Activated naive CD8-positive, alpha-beta T cell treated with anti-CD3 and anti-CD28 coated beads, Interleukin-2, amount 50 U/mL, for 16 hours (primary cell): ENCODE measurements around the gene FLRT2.

ENCODE experiments used
- DNase-seq: peaks from one replicate; pipeline ENCODE4 v3.0.0-alpha.2; 2020; ENCODE audit warnings: low read depth, low spot score

Gene FLRT2

DNA sequence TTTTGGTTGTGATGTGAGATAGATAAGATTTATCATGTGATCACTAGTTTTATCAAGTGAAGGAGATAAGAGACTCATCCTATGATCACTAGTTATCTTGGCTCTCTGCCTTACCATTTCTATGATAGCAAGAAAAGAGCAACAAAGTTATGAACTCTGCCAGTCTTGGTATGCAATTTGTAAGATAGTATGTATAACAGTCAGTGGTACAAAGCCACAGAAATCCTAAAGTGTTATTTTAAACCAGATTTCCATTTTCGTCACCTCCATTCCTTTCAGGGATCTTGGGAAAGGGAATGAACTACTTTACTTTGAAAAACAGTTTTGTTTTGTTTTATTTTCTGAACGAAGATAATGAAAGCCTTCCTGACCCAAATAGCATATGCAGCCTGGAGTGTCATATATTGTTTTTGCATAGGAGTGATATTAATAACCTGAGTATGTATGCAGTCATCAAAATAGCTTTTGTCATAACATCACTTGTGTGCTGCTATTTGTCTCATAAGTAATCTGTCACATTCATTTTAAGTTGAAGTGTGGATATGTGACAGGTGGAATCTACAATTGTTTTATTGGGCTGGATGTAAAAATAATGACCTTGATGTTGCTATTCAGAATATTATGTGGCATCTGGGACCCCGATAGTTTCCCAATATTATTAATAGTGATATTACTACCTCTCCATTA, 35.0 kb downstream of the FLRT2 start:
- DNase-seq: no peak

DNA sequence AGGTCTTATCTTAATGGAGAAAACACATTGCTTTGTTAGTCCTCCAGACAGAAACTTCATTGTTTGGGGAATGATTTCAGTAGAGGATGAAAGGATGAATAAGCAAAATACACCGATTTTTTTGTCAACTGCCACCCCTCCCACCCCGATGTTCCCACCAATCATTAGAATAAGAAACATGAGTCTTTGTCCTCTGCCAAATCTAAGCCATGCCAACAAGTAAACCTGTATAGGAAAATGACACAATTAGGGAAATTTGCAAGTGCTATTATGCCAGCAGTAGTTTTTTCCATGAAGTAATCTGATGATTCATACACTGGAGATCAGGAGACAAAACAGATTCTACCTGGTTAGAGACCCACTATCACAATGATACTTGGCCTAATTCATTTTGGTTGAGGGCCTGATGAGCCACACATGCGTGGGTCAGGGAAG, 35.9 kb downstream of the FLRT2 start:
- DNase-seq: no peak

DNA sequence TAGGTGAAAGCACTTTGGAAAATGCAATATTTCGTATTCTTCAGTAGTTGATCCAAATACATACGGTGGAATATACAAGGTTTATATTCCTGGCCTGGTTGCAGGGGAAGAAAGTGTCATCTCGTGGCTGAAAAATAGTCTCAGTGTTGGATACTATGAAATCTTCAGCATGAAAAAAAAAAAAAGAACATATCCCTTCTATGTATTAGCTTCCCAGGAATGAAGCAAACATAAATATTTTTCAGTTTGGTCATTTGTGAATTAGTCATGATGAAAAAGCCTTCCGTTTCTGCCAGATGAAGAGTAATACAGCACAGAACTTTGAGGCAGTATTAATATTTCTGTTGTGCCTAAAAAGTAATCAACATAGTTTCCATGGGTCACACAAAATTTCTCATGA, 36.7 kb downstream of the FLRT2 start:
- DNase-seq: no peak

DNA sequence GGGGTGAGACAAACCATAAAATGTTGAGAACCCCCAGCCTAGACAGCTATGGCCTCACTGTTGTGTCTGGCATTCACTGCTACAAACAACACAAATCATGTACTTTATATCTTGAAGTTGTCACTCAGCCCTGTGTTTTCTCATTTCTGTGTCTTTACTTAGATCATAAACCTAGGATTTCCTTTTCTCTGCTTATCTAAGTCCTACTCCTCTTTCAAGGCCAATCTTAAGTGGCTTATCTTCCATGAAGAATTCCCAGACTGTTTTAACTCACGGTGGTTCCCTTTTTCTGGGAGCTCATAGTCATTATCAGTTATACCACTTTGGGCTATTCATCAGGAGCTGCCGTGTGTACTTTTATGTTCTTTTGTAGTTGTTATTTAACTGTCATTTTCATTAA, 42.1 kb downstream of the FLRT2 start:
- DNase-seq: no peak

DNA sequence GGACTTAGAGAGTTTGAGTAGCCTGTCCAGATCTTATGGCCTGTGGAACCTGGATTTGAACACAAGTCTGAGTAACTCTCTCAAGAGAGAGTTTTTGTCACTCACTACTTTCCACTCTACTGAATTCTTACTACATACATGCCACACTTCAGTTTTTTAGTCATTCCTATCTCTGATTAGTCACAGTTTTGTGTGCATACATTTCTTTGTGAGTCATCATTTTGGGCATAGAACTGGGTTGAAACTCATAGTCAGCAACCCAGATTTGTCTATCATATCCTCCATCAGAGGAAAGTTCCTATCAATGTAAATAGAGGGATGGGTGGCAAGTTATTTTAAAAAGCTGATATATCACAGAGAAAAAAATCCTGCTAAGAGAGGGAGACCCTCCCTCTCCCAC, 42.9 kb downstream of the FLRT2 start:
- DNase-seq: no peak

DNA sequence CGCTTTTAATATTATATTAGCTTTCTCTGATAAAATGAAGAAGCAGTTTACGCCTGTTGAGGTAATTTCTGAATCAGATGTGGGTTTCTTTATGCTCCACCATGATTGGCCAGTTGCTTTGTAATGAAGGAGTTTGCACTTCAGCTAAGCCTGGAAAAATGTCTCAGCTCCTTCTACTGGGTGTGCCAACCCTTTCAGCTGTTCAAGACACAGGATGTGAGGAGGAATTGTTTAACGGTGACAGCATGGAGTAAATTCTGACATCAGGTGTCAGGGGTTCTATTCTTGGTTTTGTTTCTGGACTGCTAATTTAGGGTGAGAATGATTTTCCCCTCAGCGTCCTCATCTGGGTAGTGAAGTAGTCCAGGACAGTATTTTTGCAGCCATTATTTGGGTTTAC, 43.5 kb downstream of the FLRT2 start:
- no peak for DNase-seq

DNA sequence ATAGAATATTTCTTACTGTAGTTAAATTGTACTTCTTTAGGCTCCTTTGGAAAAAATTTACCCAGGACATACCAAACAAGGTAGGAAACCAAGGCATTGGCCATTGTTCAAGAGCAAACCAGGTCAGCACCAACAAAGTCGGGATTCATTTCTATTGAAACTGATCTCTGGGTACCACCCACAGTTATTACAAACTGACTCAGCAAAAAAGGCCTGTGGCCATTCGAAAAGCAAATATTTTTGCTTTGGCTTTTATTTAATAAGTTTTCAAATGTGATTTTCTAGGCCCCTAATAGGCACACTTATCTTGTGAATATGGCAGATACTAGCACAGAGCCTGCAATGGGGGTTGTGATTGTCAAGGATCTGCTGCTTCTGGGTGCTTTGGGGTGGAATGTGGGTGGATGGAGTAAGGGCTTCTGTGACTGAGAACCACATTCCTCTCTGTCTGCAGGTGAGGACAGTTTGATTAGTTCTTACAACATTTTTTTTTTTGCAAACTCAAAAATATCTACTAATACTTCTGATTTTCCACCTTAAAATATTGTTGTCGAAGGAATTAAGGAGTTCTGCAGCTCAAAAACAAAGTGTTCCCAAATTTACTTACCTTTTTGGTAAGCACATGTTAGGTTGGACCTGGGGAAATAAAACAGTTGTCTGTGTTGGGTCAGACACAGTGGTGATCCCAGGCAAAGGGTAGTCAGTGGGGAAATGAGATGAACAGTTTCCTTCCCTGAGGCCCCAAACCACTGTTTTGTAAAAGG, 45.1 kb downstream of the FLRT2 start:
- no peak for DNase-seq

DNA sequence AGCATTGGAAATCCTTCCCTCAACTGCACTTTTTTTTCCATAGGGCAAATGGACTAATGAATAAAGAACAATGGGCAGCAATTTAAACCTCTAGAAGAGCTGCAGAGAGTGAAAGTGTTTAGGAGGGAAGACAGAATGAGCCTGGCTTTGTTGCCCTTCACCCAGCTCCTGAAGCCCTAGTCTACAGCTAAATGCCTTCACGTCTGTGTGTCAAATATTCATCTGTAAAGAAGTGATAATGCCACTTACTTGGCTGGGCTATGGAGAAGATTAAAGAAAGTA, 45.6 kb downstream of the FLRT2 start:
- no peak for DNase-seq

DNA sequence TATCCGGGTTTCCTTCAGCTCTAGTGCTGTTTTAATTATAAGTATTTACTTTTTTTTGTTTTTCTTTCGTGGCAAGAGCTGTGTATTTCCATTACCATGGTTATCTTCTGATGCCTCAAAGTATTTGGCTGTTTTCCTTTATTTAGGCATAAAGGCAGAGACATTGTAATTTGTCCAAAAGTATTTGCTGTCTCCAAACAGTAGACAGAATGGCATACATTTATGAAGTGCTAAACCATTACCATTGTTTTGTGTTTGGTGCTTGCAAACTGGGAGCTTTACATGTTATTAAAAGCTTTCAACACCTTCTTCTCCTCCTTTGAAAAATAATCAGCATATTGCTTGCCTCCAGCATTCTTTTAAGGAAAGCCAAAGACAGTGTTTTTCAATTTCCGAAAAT, 46.3 kb downstream of the FLRT2 start:
- DNase-seq: no peak

DNA sequence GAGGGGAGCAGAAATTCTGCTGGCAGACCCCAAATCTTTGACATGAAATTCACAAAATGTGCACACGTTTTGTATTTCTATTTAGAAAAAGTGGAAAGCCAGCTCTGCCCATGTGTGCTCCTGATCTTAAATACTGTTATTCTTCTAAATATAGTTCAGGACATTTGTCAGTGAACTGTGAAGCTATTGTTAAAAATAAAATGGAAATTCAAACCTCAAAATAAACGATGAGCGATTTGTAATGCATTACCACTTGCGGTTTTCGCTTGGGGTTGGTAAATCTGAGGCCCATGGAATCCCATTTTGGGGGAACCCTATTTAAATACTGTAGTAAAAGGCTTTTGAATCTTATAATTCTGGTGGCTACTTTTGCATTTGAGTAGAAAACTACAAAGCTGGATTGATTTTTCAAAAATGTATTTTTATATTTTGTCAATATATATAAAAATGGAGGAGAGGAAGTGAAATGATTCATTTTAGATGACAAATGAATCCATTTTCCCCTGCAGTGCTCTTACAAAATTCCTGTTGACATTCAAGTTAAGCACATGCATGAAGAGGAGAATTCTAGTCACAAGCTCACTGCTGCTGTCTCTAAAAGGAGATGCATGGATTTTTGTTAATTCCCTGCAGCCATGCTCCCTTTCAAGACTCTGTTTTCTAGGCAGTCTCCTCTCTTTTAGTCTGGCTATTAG, 47.1 kb downstream of the FLRT2 start:
- no peak for DNase-seq

DNA sequence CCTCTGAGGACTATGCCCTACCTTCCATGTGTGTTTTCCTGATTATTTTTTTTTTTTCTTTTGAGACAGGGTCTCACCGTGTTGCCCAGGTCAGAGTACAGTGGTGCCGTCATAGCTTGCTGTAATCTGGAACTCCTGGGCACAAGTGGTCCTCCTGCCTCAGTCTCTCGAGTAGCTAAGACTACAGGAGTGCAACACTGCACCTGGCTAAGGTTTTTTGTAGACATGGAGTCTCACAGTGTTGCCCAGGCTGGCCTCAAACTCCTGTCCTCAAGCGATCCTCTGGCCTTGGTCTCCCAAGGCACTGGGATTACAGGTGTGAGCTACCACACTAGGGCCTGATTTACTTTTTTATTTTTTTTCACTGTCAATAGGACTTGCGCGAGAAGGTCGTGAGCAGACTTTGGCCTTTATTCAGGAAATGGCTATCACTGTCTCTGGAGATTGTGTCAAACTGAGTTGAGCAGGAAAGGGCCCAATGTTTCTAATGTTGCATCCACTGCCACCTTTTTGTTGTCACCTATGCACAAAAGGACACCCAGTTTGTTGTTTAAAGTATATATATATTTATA, 47.7 kb downstream of the FLRT2 start:
- DNase-seq: no peak

DNA sequence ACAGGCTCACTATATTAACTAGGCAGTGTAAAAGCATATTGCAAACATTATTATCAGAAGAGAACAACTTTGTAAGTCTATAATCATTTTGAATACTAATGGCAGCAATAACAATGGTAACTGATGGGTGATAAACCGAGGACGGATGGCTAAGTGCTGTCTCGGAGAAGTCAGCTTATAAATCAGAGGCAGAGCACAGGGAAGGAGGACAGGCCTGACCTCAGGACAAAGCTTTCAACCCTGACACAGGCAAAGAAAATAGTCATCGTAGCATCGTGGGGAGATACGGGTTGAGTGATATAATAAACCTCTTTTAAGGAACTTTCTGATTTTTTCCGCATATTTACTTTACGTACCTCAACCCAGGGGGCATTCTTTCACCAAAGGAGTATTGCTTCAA, 48.4 kb downstream of the FLRT2 start:
- no peak for DNase-seq

DNA sequence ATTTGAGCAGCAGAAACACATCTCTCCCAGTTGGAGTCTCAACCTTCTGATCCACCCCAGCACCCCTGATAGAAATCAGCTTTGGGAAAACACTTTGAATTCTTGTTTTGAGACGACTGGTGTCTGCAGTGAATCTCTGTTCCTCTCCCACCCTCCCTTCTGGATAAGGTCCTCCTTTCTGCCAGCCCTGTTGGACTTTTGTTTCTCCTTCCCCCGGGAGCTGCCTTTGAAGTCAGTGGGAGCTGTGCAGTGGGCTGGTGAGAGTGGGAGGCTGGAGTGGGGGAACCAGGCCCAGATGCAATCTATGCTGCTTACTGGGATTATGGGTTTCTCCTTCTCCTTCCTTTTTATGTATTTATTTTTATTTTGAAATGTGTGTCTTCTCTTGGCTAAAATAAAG, 49.0 kb downstream of the FLRT2 start:
- DNase-seq: no peak

DNA sequence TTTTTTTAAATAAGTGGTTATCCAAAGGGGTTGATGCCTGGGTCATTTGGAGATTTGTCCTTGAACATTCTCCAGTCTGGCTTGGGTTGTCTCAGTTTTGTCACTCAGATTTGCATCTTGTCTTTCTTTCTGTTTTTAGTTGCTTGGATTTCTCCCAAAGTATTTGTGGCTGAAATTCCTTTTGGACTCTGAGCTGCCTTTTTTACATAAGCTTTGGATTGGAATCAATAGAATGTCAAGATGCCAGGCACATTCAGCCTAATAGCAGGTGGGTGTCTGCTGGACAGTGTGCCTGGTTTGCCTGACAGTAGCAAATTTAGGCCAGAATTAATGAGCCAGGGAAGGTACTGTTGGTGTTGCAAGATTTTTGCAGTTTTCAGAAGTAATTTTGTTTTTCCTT, 50.0 kb downstream of the FLRT2 start:
- DNase-seq: no peak

DNA sequence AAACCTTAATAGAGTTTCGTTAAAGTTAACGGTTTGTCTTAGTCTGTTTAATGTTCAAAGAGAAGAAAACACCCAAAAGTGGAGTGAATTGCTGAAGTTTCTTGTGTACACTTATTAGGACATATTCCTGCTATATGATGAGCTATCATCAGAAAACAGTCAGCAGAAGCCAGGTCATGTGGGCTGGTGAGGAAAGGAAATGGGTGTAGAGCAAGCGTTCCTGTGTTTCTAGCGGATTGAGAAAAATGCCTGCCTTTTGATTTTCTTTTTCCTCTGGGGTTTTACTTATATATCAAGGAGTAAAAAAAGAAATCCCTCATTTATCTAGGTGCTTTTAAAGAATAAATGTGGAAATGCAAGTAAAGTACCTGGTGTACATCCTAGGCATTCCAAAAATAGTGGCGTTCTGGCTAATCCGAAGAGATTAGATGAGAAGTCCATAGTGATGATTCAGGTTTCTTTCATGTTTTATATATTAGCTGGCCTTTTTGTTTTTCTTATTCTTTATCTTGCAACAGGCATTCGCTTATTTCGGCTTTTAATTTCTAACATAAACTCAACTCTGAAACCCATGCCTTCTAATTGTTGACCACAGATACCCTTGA, 50.7 kb downstream of the FLRT2 start:
- no peak for DNase-seq

DNA sequence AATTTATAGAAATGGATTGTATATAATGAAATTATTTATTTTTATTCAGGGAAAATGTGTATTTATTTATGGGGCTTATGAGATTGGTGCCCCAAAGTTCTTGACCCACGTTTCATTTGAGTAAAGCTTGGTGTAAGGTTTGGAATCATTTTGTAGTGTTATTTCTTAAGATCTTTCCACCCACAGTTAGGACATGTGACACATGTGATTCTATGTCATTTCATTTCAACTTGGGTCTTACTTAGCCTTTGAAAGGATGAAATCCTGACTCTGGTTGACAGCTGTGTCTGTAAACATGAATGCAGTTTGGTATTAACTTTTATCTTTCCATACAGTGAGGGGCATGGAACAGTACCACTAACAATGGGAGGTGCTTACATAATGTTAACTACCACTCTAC, 51.7 kb downstream of the FLRT2 start:
- no peak for DNase-seq

DNA sequence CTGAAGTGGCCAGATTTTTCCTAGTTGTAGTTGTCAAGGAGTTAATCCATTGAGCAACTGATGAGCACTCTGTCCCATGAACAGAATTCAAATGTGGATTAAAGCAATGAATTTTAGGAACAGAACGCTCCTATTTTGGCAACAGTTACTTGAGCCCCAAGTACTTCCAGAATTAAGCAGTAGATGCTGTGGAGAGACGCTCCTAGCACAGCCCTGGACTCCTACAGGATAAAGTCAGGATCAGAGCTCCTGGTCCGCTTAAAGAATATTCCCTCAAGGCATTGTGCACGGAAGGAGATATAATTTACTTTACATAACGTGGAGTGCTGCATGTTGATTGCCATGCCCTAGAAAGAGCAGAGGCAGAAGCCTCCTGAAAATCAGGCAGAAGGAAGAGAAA, 53.4 kb downstream of the FLRT2 start:
- no peak for DNase-seq

DNA sequence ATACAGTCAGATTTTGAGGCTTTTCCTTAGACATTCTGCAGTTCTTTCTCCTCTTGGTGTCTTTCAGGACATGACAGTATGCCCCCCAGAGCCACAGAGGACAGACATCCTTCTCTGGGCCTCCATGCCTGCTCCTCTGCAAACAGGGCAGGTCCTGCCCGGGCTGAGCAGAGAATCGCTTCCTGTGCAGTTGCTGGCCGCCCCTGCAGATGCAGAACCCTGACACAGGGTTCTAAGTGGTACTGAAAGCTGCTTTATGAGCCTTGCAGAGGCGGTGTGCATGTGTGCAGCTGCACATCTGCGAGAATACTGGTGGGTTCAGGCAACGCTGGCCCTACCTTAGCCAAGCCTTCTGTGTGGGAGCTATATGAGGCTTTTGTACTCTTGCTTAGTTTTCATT, 54.5 kb downstream of the FLRT2 start:
- no peak for DNase-seq

DNA sequence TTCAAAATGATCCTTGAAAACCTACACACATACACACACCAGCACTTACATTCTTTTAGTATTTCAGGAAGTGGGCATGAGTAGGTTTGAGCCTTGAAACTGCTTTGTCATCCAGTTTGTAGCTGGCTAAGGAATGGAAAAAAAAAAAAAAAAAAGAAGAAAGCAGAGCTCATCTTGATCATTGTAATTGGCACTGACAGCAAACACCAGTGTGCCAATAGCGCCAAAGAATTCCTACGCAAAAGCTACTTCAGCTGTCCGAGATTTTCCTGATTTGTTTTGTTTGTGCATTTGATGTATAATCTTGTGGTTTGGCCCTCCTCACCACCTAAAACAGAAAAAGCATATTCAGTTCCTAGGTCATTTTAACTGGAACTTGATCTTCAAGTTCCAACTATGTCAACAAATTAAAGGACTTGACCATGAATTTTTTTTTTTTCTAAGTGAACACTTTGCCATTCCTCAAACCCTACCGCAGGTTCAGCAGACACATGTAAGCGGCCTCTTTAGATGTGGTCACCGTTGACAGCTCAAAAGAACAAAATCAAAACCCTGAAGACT, 57.3 kb downstream of the FLRT2 start:
- no peak for DNase-seq

DNA sequence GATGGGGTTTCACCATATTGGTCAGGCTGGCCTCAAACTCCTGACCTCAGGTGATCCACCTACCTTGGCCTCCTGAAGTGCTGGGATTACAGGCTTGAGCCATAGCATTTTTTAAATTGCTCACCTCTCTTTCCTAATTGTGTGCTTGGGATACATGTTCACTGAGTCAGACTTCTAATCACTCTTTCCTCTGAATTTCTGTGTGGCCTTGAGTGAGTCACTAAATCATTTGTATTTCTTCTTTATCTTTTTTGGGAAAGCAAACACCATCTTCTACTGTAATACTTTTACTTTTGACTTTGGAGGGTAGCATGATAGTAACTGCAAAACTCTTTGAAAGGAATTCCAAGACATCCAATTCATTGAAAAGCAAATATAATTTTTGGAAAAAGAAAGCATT, 60.8 kb downstream of the FLRT2 start:
- no peak for DNase-seq

DNA sequence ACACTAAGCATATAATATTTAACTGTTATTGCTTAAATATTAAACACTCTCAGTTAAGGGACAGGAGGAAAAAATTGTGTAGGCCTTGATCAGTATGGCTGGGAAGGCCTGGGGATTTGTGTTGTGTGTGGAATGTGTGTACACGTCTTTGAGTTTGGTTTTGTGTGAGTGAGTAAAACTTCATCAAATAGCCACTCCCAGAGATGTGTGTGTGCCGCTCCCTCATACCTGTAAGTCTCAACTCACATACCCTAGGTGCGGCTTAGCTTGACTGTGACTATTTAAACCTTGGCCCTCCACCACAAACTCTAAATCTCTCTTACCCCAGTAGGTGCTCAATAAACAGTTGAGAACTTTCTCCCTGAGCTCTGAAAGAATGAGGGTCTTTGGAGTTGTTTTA, 64.3 kb downstream of the FLRT2 start:
- DNase-seq: no peak

DNA sequence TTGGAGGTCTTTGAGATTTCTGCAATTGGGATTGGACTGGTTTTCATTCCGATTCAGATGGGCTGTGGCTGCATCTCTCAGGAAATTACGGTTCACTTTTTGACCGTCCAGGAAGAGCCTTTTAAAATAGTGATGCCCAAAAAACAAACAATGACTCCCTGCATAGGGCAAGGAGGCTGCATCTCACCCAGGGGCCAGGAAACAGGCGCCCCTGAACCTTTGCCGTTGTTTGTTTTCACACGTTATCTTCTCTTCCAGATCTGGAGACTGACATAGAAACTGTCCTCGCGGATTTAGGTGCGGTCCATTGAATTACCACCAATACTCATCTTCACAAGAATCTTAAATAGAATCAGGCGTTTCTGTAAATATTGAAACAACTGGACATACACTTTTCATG, 66.0 kb downstream of the FLRT2 start:
- no peak for DNase-seq
